Stimulated activated CD8-positive, alpha-beta memory T cell treated with anti-CD3 and anti-CD28 coated beads, Interleukin-4, amount 100 ng/mL, for 1 hour (primary cell): ENCODE measurements around the gene SLC38A8.
A peak's percentile ranks its signal among the peaks of the same experiment; 100 is the strongest.

ENCODE experiments used
- DNase-seq, 2 donors: peaks; one replicate each; pipeline ENCODE4 v3.0.0-alpha.2; 2020; ENCODE audit warnings: low read depth in 2 of 2, low spot score in 1 of 2

The SLC38A8 gene

GRCh38 chr16:84042308-84042878 lies at the start of gene SLC38A8:
TSS of gene SLC38A8 (minus strand) at chr16:84042795. CDS start at chr16:84042157, 638 bp downstream.
- DNase-seq: no peak

- DNase-seq: no peak
Observed at GRCh38 chr16:84091460-84091859, 48.9 kb upstream of the SLC38A8 start.

- no peak for DNase-seq
Observed at GRCh38 chr16:84090211-84090610, 47.6 kb upstream of the SLC38A8 start.

- no peak for DNase-seq
Observed at GRCh38 chr16:84088695-84089395, 46.2 kb upstream of the SLC38A8 start.

GRCh38 chr16:84087466-84088151 lies 45.0 kb upstream of the SLC38A8 start:
- no peak for DNase-seq

- DNase-seq: no peak
Observed at GRCh38 chr16:84087001-84087400, 44.4 kb upstream of the SLC38A8 start.

- DNase-seq: no peak
Observed at GRCh38 chr16:84086341-84086740, 43.7 kb upstream of the SLC38A8 start.

- DNase-seq: no peak
Observed at GRCh38 chr16:84085773-84086172, 43.2 kb upstream of the SLC38A8 start.

GRCh38 chr16:84085271-84085667 lies 42.7 kb upstream of the SLC38A8 start:
- DNase-seq: no peak

GRCh38 chr16:84084570-84085270 lies 42.1 kb upstream of the SLC38A8 start:
- DNase-seq: peak; percentile 24 to 35

- no peak for DNase-seq
Observed at GRCh38 chr16:84082835-84083569, 40.4 kb upstream of the SLC38A8 start.

- DNase-seq: no peak
Observed at GRCh38 chr16:84082110-84082509, 39.5 kb upstream of the SLC38A8 start.

GRCh38 chr16:84081446-84081989 lies 38.9 kb upstream of the SLC38A8 start:
- no peak for DNase-seq

- DNase-seq: no peak
Observed at GRCh38 chr16:84080813-84081212, 38.2 kb upstream of the SLC38A8 start.

GRCh38 chr16:84080378-84080777 lies 37.8 kb upstream of the SLC38A8 start:
- no peak for DNase-seq

GRCh38 chr16:84079664-84080063 lies 37.1 kb upstream of the SLC38A8 start:
- DNase-seq: no peak

GRCh38 chr16:84075376-84075775 lies 32.8 kb upstream of the SLC38A8 start:
- no peak for DNase-seq

GRCh38 chr16:84074721-84075120 lies 32.1 kb upstream of the SLC38A8 start:
- DNase-seq: no peak

- DNase-seq: no peak
Observed at GRCh38 chr16:84072014-84072413, 29.4 kb upstream of the SLC38A8 start.

- DNase-seq: no peak
Observed at GRCh38 chr16:84071121-84071520, 28.5 kb upstream of the SLC38A8 start.

GRCh38 chr16:84069540-84069939 lies 26.9 kb upstream of the SLC38A8 start:
- no peak for DNase-seq
